ENCODE results near the gene KRTAP4-7.
"Not testable (repeated sequence)": the region's sequence is repeated elsewhere in the genome, so short reads cannot be mapped to it uniquely, and the experiment has no call there.

KRTAP4-7 gene

DNA sequence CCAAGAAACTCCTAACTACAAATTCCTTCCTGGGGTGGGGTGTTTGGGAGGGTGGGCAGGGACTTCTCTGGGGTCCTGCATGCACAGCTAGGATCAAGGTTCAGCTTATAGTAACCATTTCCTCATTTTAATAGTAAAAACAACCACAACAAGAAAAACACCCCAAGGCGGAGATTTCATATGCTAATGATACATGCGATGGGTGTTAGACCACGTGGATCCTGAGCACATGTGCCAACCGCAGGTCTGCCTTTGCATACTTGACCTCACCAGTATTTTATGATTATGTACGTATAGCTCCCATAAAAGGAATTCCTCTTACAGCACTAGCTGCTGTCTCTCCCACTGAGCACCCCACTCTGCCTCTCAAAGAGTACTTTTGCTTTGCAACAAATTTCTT lies 32.3 kb downstream of the KRTAP4-7 start:
- no peak for DNase-seq

- not testable (repeated sequence) for DNase-seq
These were observed 34.0 kb downstream of the KRTAP4-7 start, which contains the start of gene KRTAP4-11 for GRCh38 chr17:41117846-41118386. Gene KRTAP4-11, minus strand, starts transcription at chr17:41118373. Its CDS starts 58 bp downstream, at chr17:41118315.

DNA sequence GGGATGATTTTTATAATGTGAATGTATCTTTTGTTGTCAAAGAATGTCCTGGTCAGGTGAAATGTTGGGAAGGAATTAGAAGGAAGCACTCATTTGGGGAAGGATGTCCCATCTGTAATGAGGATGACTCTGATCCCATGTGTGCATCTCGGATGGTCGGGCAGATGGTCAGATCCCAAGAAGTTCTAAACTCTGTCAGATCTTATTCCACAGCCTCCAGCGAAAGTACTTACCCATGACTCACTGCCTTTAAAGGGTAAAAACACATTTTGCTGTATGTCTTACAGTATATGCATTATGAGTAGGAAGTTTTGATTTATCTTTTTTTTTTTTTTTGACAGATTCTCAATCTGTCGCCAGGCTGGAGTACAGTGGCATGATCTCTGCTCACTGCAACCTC lies 34.8 kb downstream of the KRTAP4-7 start:
- DNase-seq, result no peak

- not testable (repeated sequence) for DNase-seq
These were observed 36.0 kb downstream of the KRTAP4-7 start for GRCh38 chr17:41119696-41120690.

- no peak for DNase-seq
These were observed 37.8 kb downstream of the KRTAP4-7 start for GRCh38 chr17:41121742-41122141.

GRCh38 chr17:41123292-41123990 lies 39.5 kb downstream of the KRTAP4-7 start:
- DNase-seq, result not testable (repeated sequence)

GRCh38 chr17:41123991-41124371 lies 40.0 kb downstream of the KRTAP4-7 start, which contains the start of gene KRTAP4-12:
Gene KRTAP4-12, minus strand, starts transcription at chr17:41124182. Its CDS starts 60 bp downstream, at chr17:41124122.
- not testable (repeated sequence) for DNase-seq

GRCh38 chr17:41125064-41125463 lies 41.1 kb downstream of the KRTAP4-7 start:
- DNase-seq, result no peak

DNA sequence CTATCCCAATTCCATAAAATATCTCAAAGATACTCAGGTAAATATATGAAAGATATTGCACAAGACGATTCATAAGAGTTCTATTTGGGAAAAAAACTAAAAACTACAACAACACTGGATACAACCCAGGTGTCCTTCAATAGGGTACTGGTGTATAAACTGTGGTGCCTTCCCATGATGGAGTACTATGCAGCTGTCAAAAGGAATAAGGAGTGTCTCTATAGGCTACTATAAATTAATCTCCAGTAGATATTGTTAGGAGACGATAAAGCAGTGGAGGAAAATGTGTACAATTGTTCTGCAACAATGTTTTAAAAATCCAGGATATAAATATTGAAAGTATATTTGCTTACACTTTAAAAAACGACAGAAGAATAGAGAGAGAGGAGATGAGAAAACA lies 42.5 kb downstream of the KRTAP4-7 start:
- no peak for DNase-seq

DNA sequence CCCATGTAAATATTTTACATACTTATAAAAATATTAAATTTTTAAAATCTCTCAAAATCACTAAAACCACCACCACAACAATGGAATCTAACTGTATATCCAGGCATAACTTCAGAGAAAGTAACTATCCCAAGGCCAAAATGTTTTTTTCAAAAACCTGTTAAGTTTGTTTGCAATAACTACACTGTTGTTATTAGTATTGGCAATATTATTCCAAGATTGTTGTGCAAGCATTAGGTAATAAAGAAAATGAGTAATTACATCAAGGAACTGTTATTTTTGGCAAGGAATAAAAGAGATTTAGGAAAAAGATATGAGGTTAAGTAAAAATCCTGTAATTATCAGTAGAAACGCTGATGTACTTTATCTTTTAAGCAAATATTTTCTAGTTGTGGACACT lies 43.4 kb downstream of the KRTAP4-7 start:
- no peak for DNase-seq

GRCh38 chr17:41131979-41132378 lies 48.0 kb downstream of the KRTAP4-7 start:
- no peak for DNase-seq

GRCh38 chr17:41133880-41134735 lies 50.2 kb downstream of the KRTAP4-7 start:
- no peak for DNase-seq

Measured in NCI-H446 treated with DMSO at 0.1 percent for 48 hours (cell line).